ENCODE results near the gene CXCR6.

GRCh38 chr3:45951946-45952345, 8.7 kb downstream of the CXCR6 start:
- TF ChIP-seq EZH2 (IDR thresholded peaks at IDR 0.05; ENCODE audit: borderline replicate concordance, low read depth, low read length, severe bottlenecking) (no peak), CTCF (IDR thresholded peaks at IDR 0.05; ENCODE audit: borderline replicate concordance, extremely low read depth, low read length, poor library complexity, severe bottlenecking) (no peak)

Data from DND-41 (cell line).